CD4-positive, alpha-beta T cell treated with Interleukin-15 for 4 hours (primary cell): Measurements from ENCODE around the gene TFAP2A.

Experiments used
- DNase-seq: peaks from one replicate; pipeline ENCODE4 v3.0.0-alpha.2; 2020; ENCODE audit warnings: low spot score

Gene TFAP2A

GRCh38 chr6:10399451-10399850 lies 15.4 kb downstream of the TFAP2A start:
- no peak for DNase-seq

- no peak for DNase-seq
These were observed 16.2 kb downstream of the TFAP2A start for GRCh38 chr6:10398446-10399218.

DNA sequence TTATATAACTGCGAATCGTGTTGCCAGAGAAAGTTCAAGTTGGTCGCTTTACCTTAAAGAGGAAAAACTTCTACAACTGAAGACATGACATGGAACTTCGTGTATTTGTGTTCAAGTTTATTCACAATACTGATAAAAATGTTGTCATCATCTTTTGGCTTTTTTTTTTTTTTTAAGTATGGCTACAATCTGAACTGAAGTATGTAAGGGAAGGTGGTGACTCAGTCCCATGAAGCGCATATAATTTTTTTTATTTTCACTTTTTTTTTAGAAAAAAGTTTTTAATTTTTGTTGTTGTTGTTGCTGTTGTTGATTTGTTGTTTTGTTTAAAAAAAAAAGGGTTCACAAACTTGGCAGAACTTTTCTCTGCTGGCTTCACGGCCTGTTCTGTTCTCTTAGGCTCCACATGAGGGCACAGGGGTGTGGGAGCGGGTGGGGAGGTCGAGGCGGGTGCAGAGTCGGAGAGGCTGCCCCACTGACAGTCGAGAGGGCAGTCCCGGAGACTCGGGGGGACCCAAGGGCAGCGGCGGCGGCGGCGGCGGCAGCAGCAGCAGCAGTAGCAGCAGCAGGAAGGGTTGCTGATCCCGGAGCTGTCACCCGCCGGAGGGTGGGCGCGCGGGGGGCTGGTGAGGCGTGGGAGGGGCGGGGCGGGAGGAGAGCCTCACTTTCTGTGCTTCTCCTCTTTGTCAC lies 17.0 kb downstream of the TFAP2A start:
- DNase-seq, result no peak

- DNase-seq, result no peak
These were observed 18.1 kb downstream of the TFAP2A start for GRCh38 chr6:10396785-10397184.

DNA sequence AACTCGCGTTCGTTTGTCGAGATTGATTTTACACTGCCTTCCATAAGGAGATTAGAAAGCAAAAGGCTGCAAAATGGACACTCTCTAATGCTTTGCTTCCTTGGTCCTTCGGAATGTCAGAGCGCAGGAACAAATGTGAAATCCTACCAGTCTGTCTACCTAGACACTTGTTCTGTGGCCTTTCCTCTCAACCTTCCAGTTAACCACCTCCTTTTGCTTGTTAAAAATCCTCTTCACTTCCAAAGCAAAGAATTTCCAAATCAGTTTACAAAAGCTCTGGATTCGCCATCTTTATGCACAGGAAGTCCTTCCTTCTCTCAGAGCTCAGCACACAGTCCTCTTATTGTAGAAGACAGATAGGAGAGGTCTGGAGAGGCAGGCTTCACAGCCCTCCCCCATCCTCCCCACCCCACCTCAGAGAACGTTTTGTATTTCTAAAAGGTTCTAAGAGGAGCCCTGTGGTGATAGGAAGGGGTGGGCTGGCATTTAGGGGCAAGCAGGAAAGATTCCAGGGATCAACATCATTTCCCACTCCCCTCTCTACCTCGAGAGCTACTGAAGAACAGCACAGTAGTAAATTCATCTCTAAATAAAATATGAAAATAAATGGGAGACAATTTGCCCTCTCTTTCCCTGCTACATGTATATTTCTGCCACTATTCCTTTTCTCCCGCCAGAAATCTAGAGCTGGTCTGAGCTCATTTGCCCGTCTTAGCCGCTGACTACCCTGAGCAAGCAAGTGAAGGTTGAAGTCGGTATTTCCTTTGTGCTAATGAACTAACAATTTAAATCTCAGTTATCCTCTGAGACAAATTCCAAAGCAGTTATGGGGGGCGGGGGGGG lies 18.9 kb downstream of the TFAP2A start:
- no peak for DNase-seq

DNA sequence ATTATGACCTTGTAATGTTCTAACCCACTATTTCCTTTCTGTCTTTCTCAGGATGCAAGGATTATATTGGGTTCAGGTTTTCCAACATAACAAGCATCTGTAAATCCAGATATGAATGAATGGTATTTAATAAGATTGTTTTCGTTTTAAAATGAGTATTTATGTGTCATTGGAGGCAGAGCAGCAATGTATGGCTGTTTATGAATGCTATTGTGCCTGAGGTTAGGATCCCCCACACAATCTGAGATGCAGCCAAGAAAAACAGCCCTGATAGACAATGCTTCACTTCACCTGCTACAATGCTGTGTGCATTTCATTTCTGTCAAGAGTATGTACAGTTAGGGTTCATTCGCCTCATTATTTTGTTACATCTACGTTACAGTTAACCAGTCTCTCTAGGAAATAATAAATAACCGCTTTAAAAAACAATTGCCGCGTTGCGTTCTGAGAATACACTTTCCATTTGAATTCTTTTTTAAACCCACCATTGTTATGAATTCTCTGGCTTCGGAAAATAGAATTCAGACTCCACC lies 19.6 kb downstream of the TFAP2A start:
- no peak for DNase-seq

- DNase-seq, result no peak
These were observed 21.2 kb downstream of the TFAP2A start for GRCh38 chr6:10393544-10394225.

GRCh38 chr6:10391799-10392198 lies 23.1 kb downstream of the TFAP2A start:
- no peak for DNase-seq

- DNase-seq, result no peak
These were observed 23.6 kb downstream of the TFAP2A start for GRCh38 chr6:10391299-10391630.

- DNase-seq, result no peak
These were observed 24.2 kb downstream of the TFAP2A start for GRCh38 chr6:10390495-10391298.

DNA sequence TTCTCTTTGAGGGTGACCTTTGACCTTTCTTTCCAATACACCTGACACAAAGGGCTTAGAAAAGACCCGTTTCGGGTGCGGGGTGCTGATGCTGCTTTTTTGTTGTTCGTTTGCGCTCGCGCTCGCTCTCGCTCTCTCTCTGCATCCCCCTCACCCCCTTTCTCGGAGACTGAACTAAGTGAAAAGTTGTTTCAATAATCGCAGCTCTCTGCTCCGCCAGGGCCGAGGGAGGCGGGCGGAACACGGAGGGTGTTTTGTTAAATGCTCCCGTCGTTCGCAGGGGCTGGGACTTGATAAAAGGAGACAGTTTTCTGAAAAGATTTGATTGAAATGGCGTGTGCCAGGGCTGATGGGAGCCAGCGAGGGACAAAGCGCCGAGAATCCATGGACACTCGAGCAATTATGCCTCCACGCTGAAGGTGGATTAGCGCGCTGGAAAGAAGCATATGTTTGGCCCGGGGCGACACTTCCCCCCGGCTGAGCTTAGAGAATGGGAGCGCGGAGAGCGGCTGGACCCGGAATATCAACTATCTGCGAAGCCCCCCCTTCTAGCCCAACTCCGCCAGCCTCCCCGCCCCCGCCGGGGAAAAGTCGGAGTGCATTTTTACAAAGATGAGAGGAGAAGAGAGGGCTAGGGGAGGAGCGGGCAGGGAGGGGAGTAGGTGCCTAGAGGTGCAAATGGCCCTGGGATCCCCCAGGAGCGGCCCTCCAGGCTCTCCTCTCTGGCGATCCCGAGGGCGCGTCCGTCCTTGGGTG lies 25.0 kb downstream of the TFAP2A start:
- DNase-seq, result no peak

- no peak for DNase-seq
These were observed 27.9 kb downstream of the TFAP2A start for GRCh38 chr6:10386756-10387654.

GRCh38 chr6:10386220-10386619 lies 28.7 kb downstream of the TFAP2A start:
- no peak for DNase-seq

DNA sequence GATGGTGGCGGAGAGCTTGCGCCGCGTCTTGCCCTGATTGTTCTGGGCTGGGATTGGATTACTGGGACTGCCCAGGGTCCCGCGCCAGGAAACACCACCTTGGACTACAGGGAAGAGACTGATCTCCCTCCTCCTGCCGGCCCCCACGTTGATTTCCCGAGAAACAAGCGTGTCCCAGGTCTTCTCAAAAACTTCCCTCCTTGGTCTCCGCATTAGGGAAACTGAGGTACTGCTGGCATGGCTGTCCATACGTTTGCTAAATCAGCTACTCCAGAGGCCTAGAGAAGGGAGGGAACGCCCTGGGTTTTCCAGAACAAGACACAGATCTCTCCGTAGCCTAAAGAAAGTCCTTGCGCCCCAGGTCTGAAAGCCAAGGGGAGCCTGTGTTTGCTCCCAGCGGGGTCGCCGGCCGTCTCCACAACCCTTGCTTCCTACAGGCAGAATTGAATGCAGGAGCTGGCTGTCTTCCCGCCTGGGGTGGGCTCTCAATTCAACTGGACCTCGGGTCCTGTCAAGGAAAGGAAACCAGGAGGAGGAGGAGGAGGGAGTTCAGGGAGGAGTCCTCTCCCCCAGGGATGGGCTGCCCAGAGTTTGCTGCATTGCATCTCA lies 29.2 kb downstream of the TFAP2A start:
- no peak for DNase-seq

GRCh38 chr6:10384610-10385523 lies 30.0 kb downstream of the TFAP2A start:
- DNase-seq, result no peak

- no peak for DNase-seq
These were observed 30.7 kb downstream of the TFAP2A start for GRCh38 chr6:10384091-10384609.

GRCh38 chr6:10383331-10384090 lies 31.4 kb downstream of the TFAP2A start:
- DNase-seq, result no peak
